Activated naive CD4-positive, alpha-beta T cell treated with anti-CD3 and anti-CD28 coated beads, Interleukin-2, amount 50 U/mL, for 24 hours (primary cell): ENCODE measurements around the gene KRT9.

Experiments
- H3K27ac Mint-ChIP-seq: one replicate; pipeline ENCODE4 v1.8.0; 2021; ENCODE audit warnings: mild to moderate bottlenecking, mixed read lengths
- H3K27me3 Mint-ChIP-seq: one replicate; pipeline ENCODE4 v1.8.0; 2021; ENCODE audit warnings: mixed read lengths
- H3K36me3 Mint-ChIP-seq: one replicate; pipeline ENCODE4 v1.8.0; 2021; ENCODE audit warnings: mixed read lengths
- H3K4me1 Mint-ChIP-seq: one replicate; pipeline ENCODE4 v1.8.0; 2021; ENCODE audit warnings: mixed read lengths
- H3K4me3 Mint-ChIP-seq: one replicate; pipeline ENCODE4 v1.8.0; 2021; ENCODE audit warnings: mild to moderate bottlenecking, mixed read lengths
- H3K9me3 Mint-ChIP-seq: one replicate; pipeline ENCODE4 v1.8.0; 2021; ENCODE audit warnings: mixed read lengths

KRT9 gene

DNA sequence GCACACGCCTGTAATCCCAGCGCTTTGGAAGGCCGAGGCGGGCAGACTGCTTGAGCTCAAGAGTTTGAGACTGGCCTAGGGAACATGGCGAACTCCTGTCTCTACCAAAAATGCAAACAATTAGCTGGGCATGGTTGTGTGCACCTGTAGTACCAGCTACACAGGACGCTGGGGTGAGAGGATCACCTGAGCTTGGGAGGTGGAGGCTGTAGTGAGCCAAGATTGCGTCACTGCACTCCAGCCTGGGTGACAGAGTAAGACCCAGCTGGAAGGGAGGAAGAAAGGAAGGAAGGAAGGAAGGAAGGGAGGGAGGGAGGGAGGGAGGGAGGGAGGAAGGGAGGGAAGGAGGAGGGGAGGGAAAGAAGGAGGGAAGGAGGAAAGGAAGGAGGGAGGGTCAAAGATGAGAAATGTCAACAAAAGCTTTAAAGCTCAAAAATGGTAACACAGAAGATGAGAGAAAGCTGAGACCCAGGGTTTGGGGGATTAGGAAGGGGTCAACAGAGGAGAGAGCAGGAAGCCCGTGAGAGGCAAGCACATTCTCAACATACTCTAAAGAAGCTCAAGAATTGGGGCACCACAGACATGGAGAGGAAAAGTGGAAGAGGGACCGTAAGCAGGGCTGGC, 38.8 kb downstream of the KRT9 start:
- H3K36me3 Mint-ChIP-seq: no peaks in the 10 kb centered on the region
- peaks cover 22% of the 10 kb centered on the region for H3K27me3 Mint-ChIP-seq

DNA sequence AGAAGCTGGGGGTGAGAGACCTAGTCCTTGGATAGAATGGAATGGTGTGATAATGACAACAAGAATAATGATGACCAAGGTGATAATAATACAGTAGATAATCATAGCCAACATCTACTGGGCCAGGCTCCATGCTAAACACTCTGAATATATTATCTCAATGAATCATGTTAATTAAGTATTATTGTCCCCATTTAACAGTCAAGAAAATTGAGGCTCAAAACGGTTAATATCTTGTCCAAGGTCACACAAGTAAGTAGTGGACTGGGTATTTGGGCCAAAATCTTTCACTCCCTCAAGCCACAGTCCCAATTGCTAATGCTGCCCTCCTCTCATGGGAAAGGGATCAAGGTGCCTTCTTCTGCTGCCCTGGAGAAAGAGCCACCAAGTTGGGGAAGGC, 39.9 kb downstream of the KRT9 start:
- H3K27me3 Mint-ChIP-seq: peaks cover 25% of the 10 kb centered on the region
- H3K27ac Mint-ChIP-seq: no peak overlapping the region
- H3K4me1 Mint-ChIP-seq: peaks cover 7% of the 10 kb centered on the region
- no peaks in the 10 kb centered on the region for H3K9me3 Mint-ChIP-seq
- no peaks in the 10 kb centered on the region for H3K36me3 Mint-ChIP-seq
- H3K4me3 Mint-ChIP-seq: no peak overlapping the region

More for the DNA sequence above, 38.8 kb downstream of the KRT9 start:
- no peaks in the 10 kb centered on the region for H3K9me3 Mint-ChIP-seq
- H3K4me1 Mint-ChIP-seq: peaks cover 4% of the 10 kb centered on the region
- no peak overlapping the region for H3K27ac Mint-ChIP-seq
- H3K4me3 Mint-ChIP-seq: no peak overlapping the region

DNA sequence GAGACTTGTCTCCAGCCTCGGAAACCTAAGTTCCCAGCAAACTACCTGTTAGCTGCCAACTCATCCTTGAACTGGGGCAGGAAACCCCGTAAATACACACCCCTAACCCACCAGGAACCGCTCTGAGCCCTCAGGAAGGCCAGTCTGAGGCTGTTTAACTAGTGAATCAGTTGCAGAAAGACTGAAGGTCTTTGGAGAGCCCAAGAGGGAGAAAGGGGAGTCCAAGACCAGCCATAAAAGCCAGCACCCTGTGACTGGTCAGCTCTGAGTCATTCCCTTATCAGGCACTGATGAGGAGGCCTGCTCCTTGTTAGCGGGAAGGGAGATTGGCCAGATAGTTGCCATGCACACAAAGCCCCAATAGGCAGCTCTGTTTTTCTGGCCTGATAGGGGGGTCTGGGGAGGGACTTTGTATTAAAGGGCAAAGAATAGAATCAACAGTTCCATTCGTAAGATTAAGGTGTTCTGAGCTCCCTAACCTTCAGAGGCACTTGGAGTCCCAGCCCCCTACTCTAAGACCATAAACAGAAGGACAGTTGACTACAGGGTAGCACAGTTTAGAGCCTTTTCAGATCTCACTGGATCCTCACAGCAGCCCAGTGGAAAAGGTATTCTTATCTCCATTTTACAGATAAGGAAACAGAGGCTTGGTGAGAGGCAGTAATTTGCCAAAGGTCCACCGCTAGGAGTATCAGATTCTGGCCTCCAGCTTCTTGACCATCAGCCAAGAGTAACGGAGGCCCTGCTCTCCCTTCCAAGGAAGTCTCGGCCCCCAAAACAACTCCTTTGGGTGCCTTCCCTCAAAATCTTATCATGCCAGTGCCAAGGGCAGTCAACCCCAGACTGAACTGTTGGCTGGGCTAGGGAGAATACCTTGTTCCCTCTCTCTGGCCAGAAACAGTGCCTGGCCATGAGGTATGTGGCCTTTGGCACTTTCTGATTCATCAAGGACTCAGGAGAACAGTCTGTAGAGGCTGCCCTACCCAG, 41.5 kb downstream of the KRT9 start:
- Mint-ChIP-seq H3K27ac (no peak overlapping the region), H3K9me3 (no peaks in the 10 kb centered on the region), H3K36me3 (no peaks in the 10 kb centered on the region), H3K27me3 (peaks cover 28% of the 10 kb centered on the region), H3K4me3 (no peak overlapping the region), H3K4me1 (peaks cover 10% of the 10 kb centered on the region)

DNA sequence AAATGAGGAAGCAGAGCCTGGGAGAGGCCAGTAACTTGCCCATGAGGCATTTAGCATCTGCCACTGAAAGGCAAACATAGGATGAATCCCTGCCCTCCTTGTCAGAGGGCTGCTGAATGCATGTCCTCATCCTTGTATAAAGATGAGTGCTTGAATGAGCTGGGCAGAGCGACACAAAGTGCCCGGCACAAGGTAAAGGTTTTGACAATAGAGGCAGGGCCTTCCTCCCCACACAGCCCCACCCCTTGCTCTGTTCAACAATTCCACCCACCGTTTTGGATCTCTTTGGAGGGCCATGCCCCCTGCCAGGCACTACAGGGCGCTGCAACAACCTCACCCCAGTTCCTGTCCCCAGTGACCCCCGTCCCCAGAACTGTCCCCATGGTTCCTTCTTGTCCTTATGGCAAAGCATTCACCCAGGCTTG, 42.4 kb downstream of the KRT9 start:
- peaks cover 10% of the 10 kb centered on the region for H3K4me1 Mint-ChIP-seq
- H3K4me3 Mint-ChIP-seq: peak overlapping the region; percentile 62
- H3K27me3 Mint-ChIP-seq: peaks cover 27% of the 10 kb centered on the region
- no peaks in the 10 kb centered on the region for H3K36me3 Mint-ChIP-seq
- H3K27ac Mint-ChIP-seq: no peak overlapping the region
- H3K9me3 Mint-ChIP-seq: no peaks in the 10 kb centered on the region

DNA sequence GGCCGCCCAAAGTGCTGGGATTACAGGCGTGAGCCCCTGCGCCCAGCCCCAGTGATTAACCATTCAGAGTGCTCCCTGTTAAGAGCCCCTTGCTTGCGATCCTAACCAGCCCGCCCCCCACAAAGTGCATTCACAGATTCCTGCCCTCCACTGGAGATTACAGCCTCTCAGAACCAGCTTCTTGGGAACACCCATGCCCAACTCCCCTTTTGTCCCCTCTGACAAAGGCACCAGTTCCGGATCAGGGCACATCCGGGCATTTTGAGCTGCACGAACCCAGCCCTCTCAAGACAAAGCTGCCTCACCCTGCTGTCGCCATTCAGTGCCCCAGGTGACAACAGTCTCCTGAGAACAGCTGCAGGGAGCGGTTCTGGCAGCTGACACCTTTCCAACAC, 42.9 kb downstream of the KRT9 start:
- H3K4me3 Mint-ChIP-seq: peak overlapping the region; percentile 62
- H3K9me3 Mint-ChIP-seq: no peaks in the 10 kb centered on the region
- H3K4me1 Mint-ChIP-seq: peaks cover 10% of the 10 kb centered on the region
- no peaks in the 10 kb centered on the region for H3K36me3 Mint-ChIP-seq
- peaks cover 27% of the 10 kb centered on the region for H3K27me3 Mint-ChIP-seq
- no peak overlapping the region for H3K27ac Mint-ChIP-seq

DNA sequence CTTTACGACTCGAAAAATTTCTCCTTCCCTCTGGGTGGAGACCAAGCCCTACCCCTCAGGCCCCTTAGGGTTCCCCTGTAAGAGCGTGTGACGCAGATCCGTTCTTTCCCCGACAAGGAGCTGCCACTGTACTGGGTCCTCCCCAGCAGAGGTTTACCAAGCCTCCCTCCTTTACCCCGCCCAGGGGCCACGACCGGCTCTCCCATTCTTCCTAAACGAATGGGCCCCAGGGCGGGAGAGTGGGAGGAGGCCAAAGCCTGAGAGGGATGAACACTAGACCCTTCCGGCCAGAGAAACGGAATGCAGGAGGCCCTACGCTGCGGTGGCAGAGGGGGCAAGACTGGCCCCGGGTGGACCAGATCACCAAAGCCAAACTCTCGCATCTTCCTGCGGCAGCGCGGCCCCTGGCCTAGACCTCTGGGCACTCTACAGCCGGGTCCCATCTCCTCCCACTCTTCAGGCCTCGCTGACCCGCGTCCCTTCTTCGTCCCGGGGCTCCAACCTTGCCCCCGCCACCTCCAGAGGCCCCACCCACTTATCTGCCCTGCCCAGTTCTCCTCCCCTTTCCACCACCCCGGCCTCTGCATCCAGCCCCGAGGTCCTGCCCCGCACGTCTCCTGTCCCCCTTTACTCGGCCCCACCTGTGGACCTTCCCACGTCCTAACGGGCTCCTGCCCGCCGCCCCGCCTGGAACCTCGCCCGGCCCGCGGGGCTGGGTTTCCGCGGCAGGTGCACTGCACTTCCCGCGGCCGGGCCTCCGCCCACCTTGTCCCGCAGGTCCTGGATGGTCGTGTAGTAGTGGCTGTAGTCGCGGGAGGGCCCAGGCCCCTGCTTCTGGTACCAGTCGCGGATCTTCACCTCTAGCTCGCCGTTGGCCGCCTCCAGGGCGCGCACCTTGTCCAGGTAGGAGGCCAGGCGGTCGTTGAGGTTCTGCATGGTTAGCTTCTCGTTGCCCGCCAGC, 44.5 kb downstream of the KRT9 start:
- Mint-ChIP-seq H3K9me3 (no peaks in the 10 kb centered on the region), H3K27ac (no peak overlapping the region), H3K36me3 (no peaks in the 10 kb centered on the region), H3K4me1 (peaks cover 10% of the 10 kb centered on the region), H3K27me3 (peaks cover 27% of the 10 kb centered on the region), H3K4me3 (peak overlapping the region; percentile 57)

DNA sequence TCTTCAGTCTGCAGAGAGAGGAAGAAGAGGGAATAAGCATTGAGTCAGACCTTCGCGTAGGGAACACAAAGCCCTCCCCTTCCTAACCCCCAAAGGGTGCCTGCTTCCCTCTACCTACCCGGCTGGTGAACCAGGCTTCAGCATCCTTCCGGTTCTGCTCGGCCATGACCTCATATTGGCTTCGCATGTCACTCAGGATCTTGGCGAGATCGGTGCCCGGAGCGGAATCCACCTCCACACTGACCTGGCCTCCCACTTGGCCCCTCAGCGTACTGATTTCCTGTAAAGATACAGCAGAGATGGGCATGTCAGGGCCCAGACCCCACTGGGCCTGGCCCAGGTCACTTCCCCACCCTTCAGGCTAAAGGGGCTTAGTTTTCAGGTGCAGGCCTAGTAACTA, 47.6 kb downstream of the KRT9 start:
- Mint-ChIP-seq H3K27me3 (peaks cover 17% of the 10 kb centered on the region), H3K36me3 (no peaks in the 10 kb centered on the region), H3K4me3 (no peak overlapping the region), H3K9me3 (no peaks in the 10 kb centered on the region), H3K4me1 (peaks cover 10% of the 10 kb centered on the region), H3K27ac (no peak overlapping the region)

DNA sequence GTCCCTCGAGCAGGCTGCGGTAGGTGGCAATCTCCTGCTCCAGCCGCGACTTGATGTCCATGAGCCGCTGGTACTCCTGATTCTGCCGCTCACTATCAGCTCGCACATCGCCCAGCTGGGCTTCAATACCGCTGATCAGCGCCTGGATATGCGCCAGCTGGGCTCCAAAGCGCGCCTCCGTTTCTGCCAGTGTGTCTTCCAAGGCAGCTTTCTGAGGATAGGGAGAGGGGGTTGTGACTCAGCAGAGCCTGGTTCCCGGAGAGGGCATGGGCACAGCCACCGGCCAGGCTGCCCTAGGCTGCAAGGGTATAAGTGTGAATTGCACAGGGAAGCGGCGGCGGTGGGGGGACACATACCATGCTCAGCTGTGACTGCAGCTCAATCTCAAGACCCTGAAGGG, 48.1 kb downstream of the KRT9 start:
- Mint-ChIP-seq H3K4me3 (no peak overlapping the region), H3K27ac (no peak overlapping the region), H3K36me3 (no peaks in the 10 kb centered on the region), H3K9me3 (no peaks in the 10 kb centered on the region), H3K4me1 (peaks cover 10% of the 10 kb centered on the region), H3K27me3 (peaks cover 12% of the 10 kb centered on the region)

DNA sequence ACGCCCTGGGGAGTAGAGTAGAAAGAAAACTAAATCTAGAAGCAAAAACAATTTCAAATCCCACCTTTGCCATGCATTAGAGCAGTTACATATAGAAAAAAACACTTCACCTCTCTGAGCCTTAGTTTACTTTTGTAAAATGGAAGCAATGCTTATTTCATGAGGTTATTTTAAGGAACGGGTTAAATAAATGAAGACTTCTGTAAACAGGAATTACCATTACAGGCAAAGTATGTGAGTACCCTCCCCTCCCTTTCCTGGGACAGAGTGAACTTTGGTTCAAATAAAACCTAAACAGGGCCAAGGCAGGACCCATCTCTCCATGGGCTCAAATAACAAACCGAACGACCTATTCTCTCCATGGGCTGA, 48.6 kb downstream of the KRT9 start:
- no peak overlapping the region for H3K4me3 Mint-ChIP-seq
- H3K27ac Mint-ChIP-seq: no peak overlapping the region
- H3K27me3 Mint-ChIP-seq: peaks cover 8% of the 10 kb centered on the region
- H3K9me3 Mint-ChIP-seq: no peaks in the 10 kb centered on the region
- no peaks in the 10 kb centered on the region for H3K36me3 Mint-ChIP-seq
- H3K4me1 Mint-ChIP-seq: peaks cover 6% of the 10 kb centered on the region

DNA sequence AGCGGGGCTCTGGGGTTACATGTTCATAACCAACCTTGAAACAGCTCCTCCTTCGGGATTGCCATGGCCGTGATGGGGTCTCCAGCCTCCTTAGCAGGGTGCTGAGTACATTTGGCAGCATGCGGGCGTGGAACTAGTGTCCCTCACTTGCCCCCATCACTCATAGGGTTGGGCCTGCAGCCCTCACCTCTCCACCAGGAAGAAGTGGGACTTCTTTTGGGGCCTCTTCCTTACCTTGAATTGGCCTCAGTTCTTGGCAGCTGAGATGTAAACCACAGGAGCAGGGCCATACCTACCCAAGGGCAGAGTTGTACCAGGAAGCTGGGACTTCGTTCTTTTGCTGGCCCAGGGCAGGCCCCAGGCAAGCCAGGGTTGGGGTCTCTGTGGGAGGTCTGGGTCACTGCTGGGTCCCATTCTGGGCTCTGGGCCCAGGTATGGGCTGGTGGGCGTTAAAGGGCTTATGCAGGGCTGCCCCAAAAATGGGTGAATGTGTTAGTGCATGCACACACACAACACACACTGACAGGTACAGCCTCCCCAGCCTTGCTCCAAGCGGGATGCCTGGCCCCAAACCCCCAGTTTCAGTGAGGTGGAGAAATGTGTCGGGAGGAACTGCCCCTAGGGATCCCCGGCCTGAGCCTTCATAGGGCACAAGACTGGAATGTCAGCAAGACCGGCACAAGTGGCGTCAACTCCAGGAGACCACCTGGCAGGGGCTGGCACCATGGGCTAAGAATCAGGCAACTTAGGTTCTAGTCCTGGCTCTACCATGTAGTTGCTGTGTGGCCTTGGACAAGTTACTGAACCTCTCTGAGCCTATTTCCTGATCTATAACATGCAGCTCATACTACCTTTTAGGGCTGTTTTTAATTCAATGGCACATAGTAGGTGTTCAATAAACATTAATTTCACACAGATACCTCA, 49.3 kb downstream of the KRT9 start:
- no peaks in the 10 kb centered on the region for H3K9me3 Mint-ChIP-seq
- H3K27me3 Mint-ChIP-seq: peaks cover 8% of the 10 kb centered on the region

DNA sequence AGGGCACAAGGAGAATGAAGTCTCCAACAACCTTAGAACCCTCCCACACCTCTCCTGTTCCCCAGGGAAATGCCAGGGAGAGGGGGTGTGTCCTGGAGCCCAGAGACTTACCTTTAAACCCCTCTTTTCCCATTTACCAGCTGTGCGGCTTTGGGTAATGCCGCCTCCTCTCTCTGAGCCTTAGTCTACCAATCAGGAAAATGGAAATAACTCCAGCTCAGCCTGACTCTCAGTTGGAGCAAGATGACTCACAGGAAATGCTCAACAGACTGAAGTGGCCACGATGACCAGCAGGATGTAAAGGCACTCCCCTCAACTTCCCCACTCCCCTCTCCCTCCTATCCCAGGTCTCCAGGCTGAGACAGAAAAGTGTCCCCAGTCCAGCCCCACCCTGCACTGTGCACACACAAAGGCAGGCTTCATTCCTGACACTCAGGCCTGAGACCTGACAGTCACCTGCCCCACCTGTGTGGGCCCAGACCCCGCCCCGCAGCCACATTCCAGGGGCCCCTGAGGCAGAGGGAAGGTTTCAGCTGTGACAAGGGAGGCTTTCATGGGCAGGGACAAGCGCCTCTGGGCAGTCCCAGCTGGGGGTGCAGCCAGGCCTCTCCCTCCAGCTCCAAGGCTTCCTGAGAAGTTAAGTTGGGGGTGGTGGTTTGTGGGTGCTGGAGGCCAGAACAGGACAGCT, 50.1 kb downstream of the KRT9 start:
- peaks cover 2% of the 10 kb centered on the region for H3K27me3 Mint-ChIP-seq
- no peak overlapping the region for H3K27ac Mint-ChIP-seq
- H3K4me1 Mint-ChIP-seq: peaks cover under 1% of the 10 kb centered on the region
- H3K36me3 Mint-ChIP-seq: no peaks in the 10 kb centered on the region
- no peak overlapping the region for H3K4me3 Mint-ChIP-seq
- H3K9me3 Mint-ChIP-seq: no peaks in the 10 kb centered on the region

More for the DNA sequence above, 49.3 kb downstream of the KRT9 start:
- Mint-ChIP-seq H3K36me3 (no peaks in the 10 kb centered on the region), H3K27ac (no peak overlapping the region), H3K4me1 (peaks cover 6% of the 10 kb centered on the region), H3K4me3 (no peak overlapping the region)

DNA sequence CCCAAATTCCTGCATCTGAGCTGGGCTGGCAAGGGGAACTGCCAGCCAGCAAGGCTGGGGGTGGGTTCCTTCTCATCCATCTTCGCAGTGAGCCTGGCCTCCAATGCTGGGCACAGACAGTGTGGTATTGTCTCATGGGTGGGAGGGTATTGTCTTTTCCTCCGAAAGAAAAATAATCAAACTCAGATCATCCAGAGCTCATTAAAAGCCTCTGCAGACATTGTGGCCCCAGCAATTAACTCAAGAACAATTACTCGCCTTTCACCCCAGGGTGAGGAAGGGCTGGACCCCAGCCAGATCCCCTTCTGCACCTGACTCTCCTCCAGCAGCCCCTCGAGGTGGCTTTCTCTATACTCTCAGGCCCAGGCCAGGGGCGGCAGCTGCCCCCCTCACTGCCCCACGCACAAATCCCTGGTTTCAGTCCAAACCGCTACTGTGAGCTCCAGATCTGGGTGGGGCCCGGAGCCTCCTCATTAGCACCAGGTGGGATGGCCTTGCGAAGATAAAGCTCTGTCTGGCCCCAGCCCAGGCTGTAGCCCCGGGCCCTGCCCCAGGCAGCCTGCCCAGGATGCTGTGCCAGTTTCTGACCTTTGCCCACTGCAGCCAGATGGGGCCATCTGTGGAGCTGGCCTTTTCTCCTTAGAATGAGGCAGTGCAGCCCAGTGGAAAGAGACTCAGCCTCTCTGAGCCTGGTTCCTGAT, 50.9 kb downstream of the KRT9 start:
- Mint-ChIP-seq H3K36me3 (no peaks in the 10 kb centered on the region), H3K27me3 (peaks cover 2% of the 10 kb centered on the region), H3K4me1 (no peaks in the 10 kb centered on the region), H3K9me3 (no peaks in the 10 kb centered on the region), H3K4me3 (no peak overlapping the region), H3K27ac (no peak overlapping the region)

DNA sequence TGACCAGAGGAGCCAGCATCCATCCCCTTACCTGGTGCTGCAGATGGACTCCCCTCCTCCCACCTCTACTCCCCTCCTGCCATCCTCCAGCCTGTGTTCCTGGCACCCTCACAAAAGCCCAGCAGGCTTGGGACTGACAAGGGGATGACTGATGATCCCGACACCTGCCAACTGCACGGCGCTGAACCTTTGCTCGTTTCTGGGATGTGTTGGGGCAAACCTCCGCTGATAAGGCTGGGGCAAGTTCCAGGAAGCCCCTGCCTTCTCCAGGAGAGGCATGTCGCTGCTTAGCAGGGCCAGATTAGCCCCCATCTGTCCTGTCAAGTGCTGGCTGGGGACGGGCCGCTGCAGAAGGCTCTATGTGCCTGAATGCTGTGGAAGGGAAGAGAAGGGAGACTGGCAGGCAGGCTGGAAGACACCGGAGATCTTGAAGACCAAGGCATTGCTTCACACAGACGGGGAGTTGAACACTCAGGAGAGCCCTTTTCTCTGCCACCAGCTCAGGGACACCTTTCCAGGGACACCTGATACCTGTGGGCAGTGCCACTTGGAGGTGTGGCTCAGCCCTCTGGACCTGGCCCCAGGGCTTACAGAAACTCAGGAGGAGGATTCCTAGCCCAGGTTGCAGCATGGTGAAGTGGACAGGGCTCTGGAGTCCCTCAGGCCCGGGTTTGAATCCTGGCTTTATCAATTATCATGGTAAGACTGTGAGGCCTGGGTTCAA, 52.2 kb downstream of the KRT9 start:
- Mint-ChIP-seq H3K4me3 (no peak overlapping the region), H3K4me1 (no peaks in the 10 kb centered on the region), H3K27me3 (no peaks in the 10 kb centered on the region), H3K36me3 (no peaks in the 10 kb centered on the region), H3K27ac (no peak overlapping the region), H3K9me3 (no peaks in the 10 kb centered on the region)
